Measurements from ENCODE around the gene POP4. TPM values are rescaled to one million over a fixed set of nuclear protein-coding genes. Genes with fewer than 3 reads are reported as not detected.
A peak's percentile ranks its signal among the peaks of the same experiment; 100 is the strongest.

POP4 gene
- total RNA-seq, 3 donors from 2014 or later, result 160 to 173 (median 168) TPM

DNA sequence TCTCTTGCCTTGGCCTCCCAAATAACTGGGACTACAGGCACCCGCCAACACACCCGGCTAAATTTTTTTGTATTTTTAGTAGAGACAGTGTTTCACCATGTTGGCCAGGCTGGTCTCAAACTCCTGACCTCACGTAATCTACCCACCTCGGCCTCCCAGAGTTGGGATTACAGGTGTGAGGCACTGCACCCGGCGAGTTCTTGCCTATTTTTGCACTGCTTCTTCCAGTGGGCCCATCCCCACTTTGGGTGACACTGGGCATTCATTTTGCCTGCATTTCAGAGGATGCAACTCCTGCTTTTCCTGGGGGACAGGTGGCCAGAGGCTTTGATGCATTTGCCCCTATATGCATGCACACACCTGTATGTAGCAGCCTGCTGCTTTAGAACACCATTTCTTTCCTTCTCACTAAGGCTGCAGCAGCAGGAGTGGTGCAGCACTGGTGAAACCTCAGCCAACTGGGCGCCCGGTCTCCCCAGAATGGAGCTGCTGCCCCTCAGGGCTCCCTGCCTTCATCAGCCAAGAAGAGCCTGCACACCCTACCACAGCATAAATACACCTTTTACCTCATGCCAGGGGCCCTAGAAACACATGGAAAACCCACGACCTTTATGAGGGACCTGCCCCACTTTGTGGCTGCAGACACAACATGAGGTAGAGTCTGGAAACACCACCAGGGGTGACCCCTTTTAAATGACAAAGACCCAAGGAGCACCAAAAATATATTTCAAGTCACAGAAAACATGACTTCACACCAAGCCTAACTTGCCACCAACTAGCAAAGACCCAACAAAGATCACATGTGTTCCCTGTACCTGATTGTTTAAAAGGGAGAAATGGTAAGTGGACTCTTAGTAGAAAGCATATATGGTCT is 36.8 kb upstream of the POP4 start:
- H3K36me3 Mint-ChIP-seq (ENCODE audit: insufficient read depth), result no peaks in the 10 kb centered on the region
- no peak overlapping the region for H3K4me3 Mint-ChIP-seq
- H3K4me1 Mint-ChIP-seq (ENCODE audit: low read depth), result peaks cover 7% of the 10 kb centered on the region
- peaks cover 46% of the 10 kb centered on the region for H3K27me3 Mint-ChIP-seq (ENCODE audit: low read depth)
- ATAC-seq, result no peak
- no peak for DNase-seq
- no peaks in the 10 kb centered on the region for H3K9me3 Mint-ChIP-seq

DNA sequence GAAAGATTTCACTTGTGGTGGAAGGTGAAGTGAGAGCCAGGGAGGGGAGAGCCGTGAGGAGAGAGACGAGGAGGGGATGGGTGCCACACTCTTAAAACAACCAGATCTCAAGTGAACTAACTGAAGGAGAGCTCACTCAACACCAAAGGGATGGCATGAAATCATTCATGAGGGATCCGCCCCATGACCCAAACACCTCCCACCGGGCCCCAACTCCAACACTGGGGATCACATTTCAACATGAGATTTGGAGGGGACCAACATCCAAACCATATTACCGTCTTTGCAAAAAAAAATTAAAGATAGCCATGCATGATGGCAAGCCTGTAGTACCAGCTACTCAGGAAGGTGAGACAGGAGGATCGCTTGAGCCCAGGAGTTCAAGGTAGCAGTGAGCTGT is 34.9 kb upstream of the POP4 start:
- H3K36me3 Mint-ChIP-seq (ENCODE audit: insufficient read depth), result no peaks in the 10 kb centered on the region
- H3K9me3 Mint-ChIP-seq, result no peaks in the 10 kb centered on the region
- H3K4me1 Mint-ChIP-seq (ENCODE audit: low read depth), result peaks cover 5% of the 10 kb centered on the region
- ATAC-seq, result no peak
- H3K27me3 Mint-ChIP-seq (ENCODE audit: low read depth), result peaks cover 54% of the 10 kb centered on the region
- no peak overlapping the region for H3K4me3 Mint-ChIP-seq
- DNase-seq, result no peak

DNA sequence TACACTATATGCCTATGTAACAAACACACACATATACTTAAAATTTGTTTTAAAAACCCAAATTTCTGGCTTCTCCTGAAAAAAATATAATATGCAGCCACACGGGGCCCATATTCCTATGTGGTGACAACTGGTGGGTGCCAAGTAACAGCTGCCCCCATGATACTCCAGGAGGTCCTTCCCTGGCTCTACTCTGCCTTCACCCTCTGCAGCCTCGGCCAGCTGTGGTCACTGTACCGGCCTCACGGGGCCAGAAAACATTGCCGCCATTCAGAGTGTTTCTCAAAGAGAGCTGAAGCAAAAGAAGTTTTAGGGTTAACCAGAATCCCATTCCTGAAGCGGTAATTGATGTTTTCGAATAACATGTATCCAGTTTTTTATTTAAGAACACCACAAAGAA is 32.6 kb upstream of the POP4 start:
- H3K9me3 Mint-ChIP-seq, result no peaks in the 10 kb centered on the region
- no peak overlapping the region for H3K4me3 Mint-ChIP-seq
- no peaks in the 10 kb centered on the region for H3K36me3 Mint-ChIP-seq (ENCODE audit: insufficient read depth)
- H3K4me1 Mint-ChIP-seq (ENCODE audit: low read depth), result peaks cover 18% of the 10 kb centered on the region
- no peak for DNase-seq
- no peak for ATAC-seq
- H3K27me3 Mint-ChIP-seq (ENCODE audit: low read depth), result peaks cover 55% of the 10 kb centered on the region

DNA sequence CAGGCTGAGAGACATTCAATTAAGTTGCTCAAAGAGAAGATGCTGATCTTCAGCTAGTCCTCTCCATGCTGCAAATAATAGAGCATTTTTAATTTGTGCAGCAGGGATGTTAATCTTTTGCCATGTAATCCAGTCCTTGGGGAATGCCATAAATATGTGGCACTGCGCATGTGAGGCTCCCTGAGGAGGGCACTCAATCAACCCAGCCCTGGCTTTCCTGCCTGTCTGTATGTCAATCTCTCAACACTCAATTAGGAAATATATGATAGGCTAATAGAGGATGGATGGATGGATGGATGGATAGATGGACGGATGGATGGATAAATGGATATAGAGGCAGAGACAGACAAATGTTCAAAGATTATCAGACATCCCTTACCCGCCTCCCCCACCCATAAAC is 31.6 kb upstream of the POP4 start:
- peaks cover 18% of the 10 kb centered on the region for H3K4me1 Mint-ChIP-seq (ENCODE audit: low read depth)
- ATAC-seq (no peak), DNase-seq (no peak)
- H3K36me3 Mint-ChIP-seq (ENCODE audit: insufficient read depth), result no peaks in the 10 kb centered on the region
- H3K4me3 Mint-ChIP-seq, result no peak overlapping the region
- H3K9me3 Mint-ChIP-seq, result no peaks in the 10 kb centered on the region
- H3K27me3 Mint-ChIP-seq (ENCODE audit: low read depth), result peaks cover 54% of the 10 kb centered on the region

DNA sequence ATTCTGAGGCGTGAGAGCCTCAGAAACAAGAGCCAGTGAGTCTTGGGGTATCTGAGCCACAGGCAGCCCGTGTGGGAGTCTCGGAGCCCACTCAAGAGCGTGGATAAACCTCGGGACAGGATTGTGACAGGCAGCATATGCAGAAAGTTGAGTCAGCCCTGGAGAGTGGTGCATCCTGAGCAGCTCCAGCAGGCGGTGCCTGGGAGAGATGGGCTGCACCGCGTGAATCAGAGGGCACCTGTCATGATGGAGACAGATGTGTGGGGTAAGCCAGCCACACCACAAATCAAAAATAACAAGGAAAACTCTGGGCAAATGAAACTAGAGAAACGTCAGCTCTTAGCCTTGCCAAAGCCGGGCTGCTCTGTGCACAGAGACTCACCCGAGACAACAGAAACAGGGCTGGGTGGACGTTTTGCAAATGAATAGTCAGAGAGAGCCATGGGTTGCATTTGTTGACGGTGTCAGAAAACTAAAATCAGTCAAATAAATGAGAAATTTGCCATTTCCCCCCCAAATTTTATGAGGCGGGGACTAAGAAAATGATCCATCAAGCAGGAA is 30.0 kb upstream of the POP4 start:
- ATAC-seq, result peak; percentile 49 to 58
- DNase-seq, result no peak
- Mint-ChIP-seq H3K27me3 (ENCODE audit: low read depth) (peaks cover 54% of the 10 kb centered on the region), H3K4me3 (no peak overlapping the region), H3K36me3 (ENCODE audit: insufficient read depth) (no peaks in the 10 kb centered on the region), H3K9me3 (peaks cover 4% of the 10 kb centered on the region), H3K4me1 (ENCODE audit: low read depth) (peaks cover 18% of the 10 kb centered on the region)

DNA sequence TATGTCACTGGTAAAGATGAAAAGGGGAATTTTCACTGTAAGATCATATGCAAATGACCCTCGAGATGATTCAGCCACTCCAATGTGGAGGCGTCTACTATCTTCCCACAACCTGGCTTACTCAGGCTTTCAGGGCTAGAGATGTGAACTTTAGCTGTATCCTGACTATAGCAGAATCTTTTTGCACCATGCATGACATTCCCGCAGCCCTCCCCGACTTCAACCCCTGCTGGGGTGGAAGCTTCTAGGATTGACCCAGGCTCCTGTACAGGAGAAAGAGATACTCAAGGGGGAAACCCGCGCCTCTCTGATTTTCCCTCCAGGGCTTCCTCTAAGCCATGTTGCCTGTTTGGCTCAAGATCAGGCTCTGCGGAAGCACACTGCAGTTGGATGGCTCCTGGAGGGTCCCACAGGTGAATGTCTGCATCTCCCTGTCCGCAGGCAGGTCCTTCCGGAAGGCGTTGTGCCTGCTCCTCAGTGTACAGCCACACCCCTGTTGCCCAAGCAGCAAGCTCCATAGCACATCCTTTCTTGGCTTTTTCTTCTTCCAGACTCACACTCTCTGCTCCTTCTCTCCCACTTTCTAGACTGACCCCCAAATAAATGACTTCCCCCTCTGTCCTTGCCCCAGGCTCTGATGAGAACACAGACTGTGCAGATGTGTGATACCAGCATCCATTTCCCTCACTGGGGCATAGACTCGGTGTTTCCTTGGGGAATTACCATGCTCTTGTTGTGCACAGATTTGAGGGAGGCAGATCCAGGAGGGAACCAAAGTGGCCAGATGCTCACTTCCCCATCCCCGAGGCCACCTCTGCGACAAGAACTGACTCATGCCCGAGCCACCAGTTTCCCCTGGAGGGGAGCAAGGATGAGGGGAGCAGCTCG is 29.1 kb upstream of the POP4 start:
- ATAC-seq, result peak; percentile 93 to 94
- no peak overlapping the region for H3K4me3 Mint-ChIP-seq
- DNase-seq, result no peak

DNA sequence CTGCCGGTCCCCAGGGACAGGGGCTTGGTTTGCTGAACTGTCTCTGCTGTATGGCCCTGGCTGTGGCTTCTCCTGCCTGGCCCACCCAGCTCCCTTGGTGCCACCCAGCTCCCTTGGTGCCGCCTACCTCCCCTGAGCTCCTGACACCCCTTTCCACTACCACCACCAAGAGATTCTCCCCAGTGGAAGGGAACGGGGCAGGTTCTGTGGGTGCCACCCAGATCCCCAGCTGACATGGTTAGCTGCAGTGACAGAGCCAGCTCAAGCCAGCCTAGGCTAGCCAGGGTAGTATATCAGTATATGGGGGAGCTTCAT is 28.5 kb upstream of the POP4 start:
- no peaks in the 10 kb centered on the region for H3K36me3 Mint-ChIP-seq (ENCODE audit: insufficient read depth)
- peaks cover 44% of the 10 kb centered on the region for H3K27me3 Mint-ChIP-seq (ENCODE audit: low read depth)
- ATAC-seq, result no peak
- no peak overlapping the region for H3K4me3 Mint-ChIP-seq
- peaks cover 18% of the 10 kb centered on the region for H3K4me1 Mint-ChIP-seq (ENCODE audit: low read depth)
- no peak for DNase-seq
- peaks cover 9% of the 10 kb centered on the region for H3K9me3 Mint-ChIP-seq

More for the DNA sequence above, 29.1 kb upstream of the POP4 start:
- peaks cover 9% of the 10 kb centered on the region for H3K9me3 Mint-ChIP-seq
- peaks cover 49% of the 10 kb centered on the region for H3K27me3 Mint-ChIP-seq (ENCODE audit: low read depth)
- peaks cover 18% of the 10 kb centered on the region for H3K4me1 Mint-ChIP-seq (ENCODE audit: low read depth)
- no peaks in the 10 kb centered on the region for H3K36me3 Mint-ChIP-seq (ENCODE audit: insufficient read depth)

DNA sequence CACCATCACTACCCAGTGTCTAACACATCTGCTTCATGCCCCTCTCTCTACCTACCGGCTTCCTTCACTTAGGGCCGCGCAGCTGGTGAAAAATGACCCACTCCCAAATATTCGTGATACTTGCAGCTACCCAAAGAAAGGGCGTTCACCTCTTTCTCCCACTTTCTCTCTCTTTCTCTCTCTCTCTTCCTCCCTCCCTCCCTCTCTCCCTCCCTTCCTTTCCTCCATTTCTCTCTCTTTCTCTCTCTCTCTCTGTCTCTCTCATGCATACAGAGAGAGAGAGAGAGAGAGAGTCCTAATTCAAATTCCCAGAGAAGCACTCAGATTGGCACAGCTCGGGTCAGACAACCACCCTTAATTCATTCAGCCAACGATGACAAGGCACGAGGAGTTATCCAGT is 27.7 kb upstream of the POP4 start:
- Mint-ChIP-seq H3K4me3 (no peak overlapping the region), H3K27me3 (ENCODE audit: low read depth) (peaks cover 42% of the 10 kb centered on the region), H3K4me1 (ENCODE audit: low read depth) (peaks cover 18% of the 10 kb centered on the region), H3K36me3 (ENCODE audit: insufficient read depth) (no peaks in the 10 kb centered on the region), H3K9me3 (peaks cover 9% of the 10 kb centered on the region)
- no peak for DNase-seq
- ATAC-seq, result no peak

DNA sequence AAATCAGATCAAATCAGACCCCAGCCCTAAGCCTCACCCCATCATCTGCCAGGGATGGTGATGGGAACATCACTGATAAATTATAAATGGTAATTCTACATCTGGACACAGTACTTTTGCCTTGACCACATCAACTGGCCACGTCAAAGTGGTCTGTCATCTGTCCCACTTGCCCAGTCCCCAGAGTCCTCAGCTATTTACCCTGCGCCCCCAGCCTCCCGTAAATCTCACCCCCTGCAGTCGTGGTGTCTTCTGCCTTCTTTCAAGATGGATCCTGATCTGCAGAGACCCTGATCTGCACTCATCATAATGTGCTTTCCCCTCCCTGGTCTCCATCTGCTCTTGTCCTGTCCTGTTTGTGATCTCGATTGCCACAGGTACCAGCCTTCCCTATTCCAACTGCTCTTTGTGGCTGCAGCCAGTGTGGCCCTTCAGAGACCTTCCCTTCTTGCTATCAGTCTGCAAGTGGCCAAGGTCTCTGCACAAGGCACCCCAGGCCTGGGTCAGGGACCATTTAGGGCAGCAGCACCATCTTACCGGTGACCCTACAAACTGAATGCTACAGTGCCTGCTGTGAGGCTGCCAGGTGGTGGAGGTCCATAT is 26.7 kb upstream of the POP4 start:
- ATAC-seq, result no peak
- peaks cover 19% of the 10 kb centered on the region for H3K4me1 Mint-ChIP-seq (ENCODE audit: low read depth)
- DNase-seq, result no peak
- peaks cover 9% of the 10 kb centered on the region for H3K9me3 Mint-ChIP-seq
- no peaks in the 10 kb centered on the region for H3K36me3 Mint-ChIP-seq (ENCODE audit: insufficient read depth)
- peaks cover 35% of the 10 kb centered on the region for H3K27me3 Mint-ChIP-seq (ENCODE audit: low read depth)
- H3K4me3 Mint-ChIP-seq, result no peak overlapping the region

DNA sequence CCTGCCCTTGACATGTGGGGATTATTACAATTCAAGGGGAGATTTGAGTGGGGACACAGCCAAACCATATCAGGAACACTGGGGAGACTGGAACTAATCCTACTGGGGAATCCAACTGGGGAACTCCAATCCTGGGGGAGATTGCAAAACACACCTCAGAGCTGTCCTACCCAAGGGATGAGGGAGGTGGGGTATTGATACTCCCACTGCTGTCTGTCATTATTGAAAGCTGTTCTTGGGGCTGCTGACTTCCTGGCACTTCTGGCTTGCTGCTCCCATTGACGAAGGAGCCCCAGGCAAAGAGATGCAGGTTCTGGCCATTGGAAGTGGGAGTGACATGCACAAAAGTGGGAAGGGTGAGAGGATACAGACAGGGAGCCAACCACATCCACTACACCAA is 24.7 kb upstream of the POP4 start:
- DNase-seq (no peak), ATAC-seq (no peak)
- Mint-ChIP-seq H3K36me3 (ENCODE audit: insufficient read depth) (no peaks in the 10 kb centered on the region), H3K27me3 (ENCODE audit: low read depth) (peaks cover 24% of the 10 kb centered on the region), H3K9me3 (peaks cover 9% of the 10 kb centered on the region), H3K4me1 (ENCODE audit: low read depth) (peaks cover 12% of the 10 kb centered on the region), H3K4me3 (no peak overlapping the region)

DNA sequence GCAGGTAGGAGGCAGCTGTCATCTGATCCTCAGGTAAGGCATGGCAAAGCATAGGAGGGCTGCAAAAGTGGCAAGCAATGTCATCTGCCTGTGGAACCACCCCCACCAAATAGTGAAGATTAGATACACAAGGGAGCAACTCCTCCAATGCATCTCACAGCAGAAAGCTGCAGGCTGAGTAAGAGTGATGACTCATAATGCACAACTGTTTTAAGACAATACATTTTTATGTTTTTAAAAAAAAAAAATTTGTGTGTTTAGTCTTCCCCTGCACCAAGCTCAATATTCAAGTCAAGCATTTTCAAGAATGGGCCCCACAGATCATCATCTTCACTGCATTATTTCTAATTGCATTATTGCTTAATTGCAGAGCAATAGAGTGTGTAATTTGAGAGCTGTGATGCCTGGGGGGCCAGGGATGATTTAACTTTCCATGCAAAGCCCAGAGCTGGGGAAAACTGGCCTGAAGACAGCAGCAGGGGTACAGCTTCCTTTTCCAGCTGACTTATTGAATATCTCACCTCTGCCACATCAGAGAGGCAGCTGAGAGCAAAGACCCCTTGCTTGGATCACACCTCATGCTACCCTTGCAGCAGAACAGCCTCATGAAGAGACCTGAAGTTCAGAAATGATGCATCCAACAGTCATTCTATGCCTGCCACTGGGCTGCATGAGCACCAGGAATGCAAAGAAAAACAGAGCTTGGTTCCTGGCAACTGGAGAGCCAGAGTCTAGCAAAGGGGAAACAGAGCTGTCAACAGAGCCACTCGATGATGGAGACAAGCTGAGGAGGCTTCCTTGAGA is 22.7 kb upstream of the POP4 start:
- peak in 1 of 2 donors; percentile 20 for ATAC-seq
- Mint-ChIP-seq H3K36me3 (ENCODE audit: insufficient read depth) (no peaks in the 10 kb centered on the region), H3K27me3 (ENCODE audit: low read depth) (peaks cover 13% of the 10 kb centered on the region), H3K9me3 (peaks cover 9% of the 10 kb centered on the region), H3K4me1 (ENCODE audit: low read depth) (peaks cover 12% of the 10 kb centered on the region), H3K4me3 (no peak overlapping the region)
- no peak for DNase-seq

DNA sequence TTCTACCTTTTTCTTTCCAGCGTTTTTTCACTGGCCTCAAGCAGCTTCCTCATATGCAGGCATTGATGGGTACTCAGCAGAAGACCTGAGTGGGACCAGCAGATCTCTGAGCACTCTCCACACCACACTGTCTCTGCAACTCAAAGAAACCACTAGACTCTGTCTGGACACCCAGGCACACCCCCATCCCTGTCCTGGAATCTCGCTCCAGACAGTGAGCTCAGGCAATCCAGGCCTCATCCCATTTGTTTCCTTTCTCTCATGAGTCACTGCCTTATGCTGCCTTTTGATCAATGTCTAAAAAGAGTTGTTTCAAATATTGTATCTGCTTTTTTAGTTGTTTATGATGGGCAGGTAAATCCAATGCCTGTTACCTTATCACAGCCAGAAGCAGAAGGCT is 19.7 kb upstream of the POP4 start:
- no peak for ATAC-seq
- no peaks in the 10 kb centered on the region for H3K36me3 Mint-ChIP-seq (ENCODE audit: insufficient read depth)
- no peak for DNase-seq
- H3K4me1 Mint-ChIP-seq (ENCODE audit: low read depth), result peaks cover 12% of the 10 kb centered on the region
- H3K4me3 Mint-ChIP-seq, result no peak overlapping the region
- peaks cover 6% of the 10 kb centered on the region for H3K9me3 Mint-ChIP-seq
- peaks cover 13% of the 10 kb centered on the region for H3K27me3 Mint-ChIP-seq (ENCODE audit: low read depth)

DNA sequence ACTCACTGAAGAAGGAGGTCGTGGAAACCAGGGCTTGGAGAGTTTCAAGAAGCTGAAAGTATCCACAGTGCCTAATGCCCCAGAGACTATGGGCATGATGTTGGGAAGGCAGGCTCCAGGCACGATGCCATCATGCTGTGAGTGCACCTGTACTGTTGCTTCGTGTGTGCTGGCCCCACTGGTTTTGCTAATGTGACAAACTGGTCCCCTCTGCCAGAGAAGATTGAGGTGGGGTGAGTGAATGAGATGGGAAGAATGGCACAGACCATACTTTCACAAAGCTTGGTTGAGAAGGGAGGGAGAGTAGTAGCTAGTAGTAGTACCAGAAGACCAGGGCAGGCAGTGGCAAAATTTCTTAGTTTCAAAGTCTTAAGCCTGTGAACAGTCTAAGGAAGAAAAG is 19.0 kb upstream of the POP4 start:
- DNase-seq (no peak), ATAC-seq (no peak)
- Mint-ChIP-seq H3K4me1 (ENCODE audit: low read depth) (peaks cover 12% of the 10 kb centered on the region), H3K36me3 (ENCODE audit: insufficient read depth) (no peaks in the 10 kb centered on the region), H3K9me3 (peaks cover 3% of the 10 kb centered on the region), H3K27me3 (ENCODE audit: low read depth) (peaks cover 13% of the 10 kb centered on the region), H3K4me3 (no peak overlapping the region)

Data from activated T-cell treated with anti-CD3 and anti-CD28 coated beads, Interleukin-2, amount 50 U/mL, for 4 hours (primary cell).